ENCODE measurements around the gene LAMTOR3.

- TF ChIP-seq POLR2A (IDR thresholded peaks at IDR 0.05; ENCODE audit: low read depth, low read length), result no peak
- no peak for TF ChIP-seq POLR2AphosphoS5 (IDR thresholded peaks at IDR 0.05; ENCODE audit: low read depth, low read length)
- TF ChIP-seq TAF1 (IDR thresholded peaks at IDR 0.05; ENCODE audit: low read depth, low read length), result no peak
These were observed 50.2 kb downstream of the LAMTOR3 start for GRCh38 chr4:99844048-99844447.
